HG03571 (cell line): ENCODE results near the gene PRSS3.
"Not testable (repeated sequence)": the region's sequence is repeated elsewhere in the genome, so short reads cannot be mapped to it uniquely, and the experiment has no call there.

ENCODE experiments used
- ATAC-seq: cut with Tn5 transposase; IDR thresholded peaks from one replicate; pipeline ENCODE4 v1.9.1; 2021; ENCODE audit not compliant: unreplicated experiment

The PRSS3 gene

DNA sequence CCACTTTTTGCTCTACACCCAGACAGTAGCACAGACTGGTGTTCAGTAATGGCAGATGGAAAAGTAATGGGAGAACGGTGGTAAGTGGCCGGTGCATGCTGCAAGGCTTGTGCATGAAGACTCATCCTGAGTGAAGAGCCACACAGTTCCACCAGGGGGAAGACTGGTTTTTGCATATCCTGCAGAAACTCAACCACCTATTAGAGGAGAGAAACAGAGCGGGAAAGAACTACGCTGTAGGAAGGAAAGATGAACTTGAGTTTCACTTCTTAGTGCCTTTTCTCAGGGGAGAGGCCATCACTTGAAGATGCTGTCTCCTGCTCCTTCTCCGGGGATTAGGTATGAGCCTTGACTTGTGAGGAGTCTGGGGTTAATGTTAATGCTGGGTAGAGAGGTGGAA is 9.4 kb upstream of the PRSS3 start:
- ATAC-seq, result no peak

DNA sequence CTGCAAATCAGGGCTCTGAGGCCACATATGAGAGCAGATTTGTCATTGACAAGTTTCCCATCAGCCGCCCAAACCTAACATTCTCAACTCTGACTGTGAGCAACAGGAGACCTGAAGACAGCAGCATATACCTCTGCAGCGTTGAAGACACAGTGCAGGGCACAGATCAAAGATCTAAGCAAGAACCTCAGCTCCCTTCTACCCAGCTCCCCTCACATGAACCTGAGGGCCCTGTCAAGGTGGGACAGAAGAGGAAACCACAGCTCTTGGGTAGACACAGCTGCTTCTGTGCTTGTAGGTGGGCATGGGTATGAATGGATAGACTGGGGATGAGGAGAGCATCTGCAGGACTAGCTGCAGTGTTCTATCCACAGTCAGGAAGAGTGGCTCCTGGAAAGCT is 8.7 kb upstream of the PRSS3 start:
- no peak for ATAC-seq

GRCh38 chr9:33787839-33788238 is 7.5 kb upstream of the PRSS3 start:
- ATAC-seq, result no peak

DNA sequence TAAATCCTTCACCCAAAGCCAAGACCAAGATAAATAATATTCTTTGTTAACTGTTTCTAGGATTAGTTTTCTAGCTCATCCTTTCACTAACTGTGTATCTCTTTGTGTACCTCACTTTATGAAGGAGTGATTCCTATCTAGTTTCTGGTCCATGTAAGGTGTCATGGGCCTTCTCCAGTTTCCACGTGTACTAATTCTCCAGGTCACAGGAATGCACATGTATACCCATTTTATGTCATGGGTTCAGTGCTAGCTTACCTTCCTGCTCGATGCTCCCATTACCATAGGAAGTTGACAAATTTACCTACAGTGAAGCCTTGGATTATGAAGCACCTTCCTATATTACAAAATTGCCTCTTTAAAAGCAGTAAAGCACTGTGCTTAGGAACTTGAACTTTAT is 5.9 kb upstream of the PRSS3 start:
- ATAC-seq, result not testable (repeated sequence)

GRCh38 chr9:33791117-33791516 is 4.2 kb upstream of the PRSS3 start:
- ATAC-seq, result no peak

- not testable (repeated sequence) for ATAC-seq
Measured at GRCh38 chr9:33793496-33793895, 1.9 kb upstream of the PRSS3 start.

DNA sequence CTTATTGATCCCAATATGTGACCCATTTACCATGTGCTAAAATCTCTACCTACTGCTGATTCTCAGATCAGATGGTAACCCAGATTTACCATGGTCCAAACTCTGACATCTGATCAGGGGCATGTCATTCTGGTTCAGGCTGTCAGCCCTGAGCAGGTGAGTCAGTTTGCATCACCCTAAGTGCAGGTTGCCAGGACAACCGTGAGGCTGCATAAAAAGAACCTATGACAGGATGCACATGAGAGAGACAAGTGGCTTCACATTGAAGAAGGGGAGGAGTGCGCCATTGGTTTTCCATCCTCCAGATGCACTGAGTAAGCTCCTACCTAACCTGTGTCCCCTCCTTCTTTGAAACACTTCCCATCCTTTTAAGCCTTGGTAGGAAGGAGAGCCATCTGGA is 801 bp upstream of the PRSS3 start:
- no peak for ATAC-seq

- ATAC-seq, result no peak
Measured at GRCh38 chr9:33795819-33796218, 458 bp downstream of the PRSS3 start.

- ATAC-seq, result not testable (repeated sequence)
Measured at GRCh38 chr9:33796679-33797078, 1.3 kb downstream of the PRSS3 start.

DNA sequence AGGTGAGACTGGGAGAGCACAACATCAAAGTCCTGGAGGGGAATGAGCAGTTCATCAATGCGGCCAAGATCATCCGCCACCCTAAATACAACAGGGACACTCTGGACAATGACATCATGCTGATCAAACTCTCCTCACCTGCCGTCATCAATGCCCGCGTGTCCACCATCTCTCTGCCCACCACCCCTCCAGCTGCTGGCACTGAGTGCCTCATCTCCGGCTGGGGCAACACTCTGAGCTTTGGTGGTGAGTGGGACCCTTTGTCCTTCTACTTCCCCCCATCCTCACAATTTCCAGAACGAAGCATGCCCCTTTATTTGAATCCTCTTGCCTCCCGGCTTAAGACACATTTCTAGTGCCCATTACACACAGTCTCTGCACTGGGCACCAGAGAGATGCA is 2.5 kb downstream of the PRSS3 start:
- no peak for ATAC-seq

DNA sequence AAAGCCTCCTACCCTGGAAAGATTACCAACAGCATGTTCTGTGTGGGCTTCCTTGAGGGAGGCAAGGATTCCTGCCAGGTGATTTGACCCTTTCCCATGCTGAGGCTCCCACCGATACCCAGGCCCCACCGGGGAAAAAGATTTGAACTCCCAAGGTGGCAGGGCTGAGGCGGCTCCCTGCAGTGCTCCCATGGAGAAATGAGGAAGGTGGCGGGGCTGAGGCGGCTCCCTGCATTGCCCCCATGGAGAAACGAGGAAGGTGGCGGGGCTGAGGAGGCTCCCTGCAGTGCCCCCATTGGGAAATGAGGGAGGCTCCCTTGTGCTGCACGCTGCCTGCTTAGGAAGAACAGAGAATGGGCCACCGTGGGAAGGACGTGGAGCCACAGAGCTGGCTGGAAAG is 3.2 kb downstream of the PRSS3 start:
- no peak for ATAC-seq

DNA sequence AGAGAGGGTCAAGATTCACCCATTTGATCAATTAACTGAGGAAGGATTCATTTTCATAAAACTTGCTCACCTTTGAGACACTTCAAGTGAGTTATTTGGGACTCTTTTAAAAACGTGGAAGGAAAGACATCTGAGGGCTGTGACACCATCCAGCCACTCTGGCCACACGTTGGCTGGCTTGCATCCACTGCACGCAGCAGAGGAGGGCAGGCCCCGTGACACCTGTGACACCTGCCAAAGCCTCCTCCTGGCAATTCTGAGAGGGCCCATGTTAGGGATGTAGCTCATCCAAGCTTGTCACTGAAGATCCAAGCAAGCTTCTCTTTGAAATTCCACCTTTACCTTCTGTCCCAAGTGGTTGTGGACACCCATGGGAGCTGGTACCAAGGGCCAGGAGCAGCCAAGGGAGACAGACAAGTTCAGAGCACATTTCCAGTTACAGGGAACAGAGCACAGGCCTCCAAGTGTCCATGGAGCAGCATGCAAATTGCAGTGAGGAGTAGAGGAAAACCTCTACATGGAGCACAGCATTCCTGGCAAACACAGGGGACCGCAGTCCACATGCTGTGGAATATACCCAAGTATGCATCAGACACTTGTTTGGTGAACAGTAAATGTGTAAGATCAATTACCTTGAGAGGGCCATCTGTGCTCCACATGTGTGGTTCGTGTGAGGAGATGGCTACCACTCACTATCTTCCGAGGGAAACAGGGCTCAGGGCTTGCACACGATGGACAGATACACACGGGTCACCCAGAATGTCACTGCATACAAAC is 4.8 kb downstream of the PRSS3 start:
- no peak for ATAC-seq

DNA sequence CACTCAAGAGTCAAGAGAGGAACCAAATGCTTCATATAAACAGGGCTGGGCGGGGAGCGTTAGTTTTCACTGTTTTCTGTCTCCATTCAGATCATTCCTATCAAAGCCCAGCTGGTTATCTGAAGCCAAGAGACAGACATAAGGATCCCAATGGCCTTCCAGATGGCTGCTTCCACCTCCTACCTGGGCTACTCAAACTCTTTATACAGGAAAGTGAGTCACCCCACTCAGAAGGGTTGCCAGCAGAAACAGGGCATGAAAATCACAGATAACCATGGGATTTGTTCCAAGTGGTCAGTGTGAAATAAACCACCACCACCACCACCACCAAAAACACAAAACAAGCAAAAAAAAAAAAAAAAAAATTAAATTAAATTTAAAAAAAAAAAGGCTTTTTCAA is 5.5 kb downstream of the PRSS3 start:
- ATAC-seq, result no peak

GRCh38 chr9:33801943-33802500 is 6.7 kb downstream of the PRSS3 start:
- not testable (repeated sequence) for ATAC-seq

DNA sequence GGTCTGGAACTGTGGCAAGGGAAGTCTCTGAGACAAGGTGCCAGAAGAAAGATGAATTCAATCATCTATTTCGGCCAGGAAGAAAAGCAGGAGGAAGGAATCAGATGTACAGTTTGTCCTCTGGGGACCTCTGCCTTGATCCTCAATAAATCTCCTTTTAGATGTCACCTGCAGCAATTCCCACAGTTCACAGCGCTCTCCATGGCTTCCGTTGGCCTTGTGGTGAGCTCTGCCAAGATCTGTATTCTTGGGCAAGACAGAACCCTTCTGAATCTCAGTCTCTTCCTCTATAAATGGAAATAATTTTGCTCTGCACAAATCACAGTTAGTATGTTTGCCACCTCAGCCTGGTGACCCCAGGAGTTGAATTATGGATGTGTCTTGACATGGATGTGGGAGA is 8.8 kb downstream of the PRSS3 start:
- ATAC-seq, result not testable (repeated sequence)

DNA sequence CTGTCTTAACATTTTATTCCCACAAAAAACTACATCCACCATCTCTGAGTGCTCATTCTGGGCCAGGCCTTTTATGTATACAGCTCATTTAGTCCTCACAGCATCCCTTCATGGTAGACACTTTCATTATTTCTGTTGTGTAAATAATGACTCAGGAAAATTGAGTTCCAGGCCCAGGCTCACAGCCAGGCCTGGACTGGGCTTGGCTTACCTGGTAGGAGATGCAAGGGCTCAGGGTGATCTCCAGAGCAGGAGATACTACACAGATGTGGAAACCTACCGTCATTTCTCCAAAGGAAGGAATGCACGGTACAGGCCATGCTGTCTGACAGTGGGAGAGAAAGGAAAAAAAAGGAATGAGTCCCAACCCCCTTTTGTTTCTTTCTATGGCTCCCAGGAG is 11.8 kb downstream of the PRSS3 start:
- not testable (repeated sequence) for ATAC-seq

- not testable (repeated sequence) for ATAC-seq
Measured at GRCh38 chr9:33808979-33809322, 13.6 kb downstream of the PRSS3 start.

DNA sequence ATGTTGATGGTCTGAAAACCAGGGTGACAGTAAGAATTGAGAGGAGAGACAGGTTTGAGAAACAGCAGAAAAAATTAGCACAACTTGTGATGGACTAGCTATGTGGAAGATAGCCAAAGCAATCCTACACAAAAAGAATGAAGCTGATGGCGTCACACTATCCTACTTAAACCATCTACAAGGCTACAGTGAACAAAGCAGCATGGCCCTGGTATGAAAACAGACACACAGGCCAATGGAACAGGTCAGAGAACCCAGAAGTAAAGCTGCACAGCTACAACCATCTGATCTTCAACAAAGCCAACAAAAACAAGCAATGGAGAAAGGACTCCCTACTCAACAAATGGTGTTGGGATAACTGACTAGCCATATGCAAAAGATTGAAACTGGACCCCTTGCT is 14.1 kb downstream of the PRSS3 start:
- ATAC-seq, result no peak

DNA sequence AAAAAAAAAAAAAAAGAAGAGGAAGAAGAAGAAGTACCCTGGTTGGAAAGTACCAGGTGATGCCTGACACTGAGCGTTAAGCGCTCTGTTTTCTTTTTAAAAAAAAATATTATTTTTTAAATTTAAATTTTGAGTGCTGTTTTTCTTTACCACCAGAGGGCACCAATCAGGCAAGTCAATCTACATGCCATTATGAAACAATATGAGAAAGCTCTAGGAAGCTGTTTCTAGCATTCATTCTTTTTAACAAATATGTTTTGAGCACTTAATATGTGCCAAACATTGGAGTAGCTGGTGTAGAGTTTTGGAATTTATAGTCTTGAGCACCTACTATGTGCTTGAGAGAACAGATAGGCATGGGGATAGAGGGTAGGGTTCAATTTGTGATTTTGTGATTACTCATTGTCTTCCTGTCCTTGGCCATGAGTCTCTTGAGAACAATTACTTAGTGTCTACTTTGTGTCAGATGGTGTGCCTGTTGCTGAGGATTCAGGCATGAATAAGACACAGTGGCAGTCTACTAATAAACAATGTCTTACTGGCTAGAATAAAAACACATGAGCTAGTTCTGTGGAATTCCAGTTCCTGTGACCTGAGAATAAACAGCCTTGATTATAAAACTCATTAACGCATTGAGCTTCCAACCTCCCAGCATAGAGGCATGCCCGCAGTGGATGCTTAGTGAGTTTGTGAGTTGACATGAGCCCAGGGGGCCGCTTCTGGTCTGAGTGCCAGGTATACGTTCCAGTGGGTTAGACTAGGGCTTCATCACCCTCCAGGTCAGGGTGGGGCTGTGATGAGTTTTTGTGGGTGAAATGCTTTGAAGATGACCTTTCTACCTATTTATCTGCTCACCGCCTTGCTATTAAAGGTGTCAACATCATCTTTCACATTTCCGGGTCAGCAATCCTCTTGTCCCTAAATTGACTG is 18.6 kb downstream of the PRSS3 start:
- no peak for ATAC-seq

DNA sequence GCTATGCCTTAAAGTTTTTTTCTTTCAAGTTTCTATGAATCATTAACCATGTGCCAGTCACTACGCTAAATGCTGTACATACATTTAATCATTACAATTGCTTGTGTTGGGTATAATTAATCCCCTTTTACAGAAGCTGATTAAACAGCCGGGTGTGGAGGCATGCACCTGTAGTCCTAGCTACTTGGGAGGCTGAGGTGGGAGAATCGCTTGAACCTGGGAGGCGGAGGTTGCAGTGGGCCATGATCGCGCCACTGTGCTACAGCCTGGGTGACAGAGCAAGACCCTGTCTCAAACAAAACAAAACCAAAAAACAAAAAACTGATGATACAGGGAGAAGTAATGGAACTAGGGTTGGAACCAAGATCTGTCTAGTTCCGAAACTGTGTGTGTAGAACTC is 20.4 kb downstream of the PRSS3 start:
- ATAC-seq, result no peak

DNA sequence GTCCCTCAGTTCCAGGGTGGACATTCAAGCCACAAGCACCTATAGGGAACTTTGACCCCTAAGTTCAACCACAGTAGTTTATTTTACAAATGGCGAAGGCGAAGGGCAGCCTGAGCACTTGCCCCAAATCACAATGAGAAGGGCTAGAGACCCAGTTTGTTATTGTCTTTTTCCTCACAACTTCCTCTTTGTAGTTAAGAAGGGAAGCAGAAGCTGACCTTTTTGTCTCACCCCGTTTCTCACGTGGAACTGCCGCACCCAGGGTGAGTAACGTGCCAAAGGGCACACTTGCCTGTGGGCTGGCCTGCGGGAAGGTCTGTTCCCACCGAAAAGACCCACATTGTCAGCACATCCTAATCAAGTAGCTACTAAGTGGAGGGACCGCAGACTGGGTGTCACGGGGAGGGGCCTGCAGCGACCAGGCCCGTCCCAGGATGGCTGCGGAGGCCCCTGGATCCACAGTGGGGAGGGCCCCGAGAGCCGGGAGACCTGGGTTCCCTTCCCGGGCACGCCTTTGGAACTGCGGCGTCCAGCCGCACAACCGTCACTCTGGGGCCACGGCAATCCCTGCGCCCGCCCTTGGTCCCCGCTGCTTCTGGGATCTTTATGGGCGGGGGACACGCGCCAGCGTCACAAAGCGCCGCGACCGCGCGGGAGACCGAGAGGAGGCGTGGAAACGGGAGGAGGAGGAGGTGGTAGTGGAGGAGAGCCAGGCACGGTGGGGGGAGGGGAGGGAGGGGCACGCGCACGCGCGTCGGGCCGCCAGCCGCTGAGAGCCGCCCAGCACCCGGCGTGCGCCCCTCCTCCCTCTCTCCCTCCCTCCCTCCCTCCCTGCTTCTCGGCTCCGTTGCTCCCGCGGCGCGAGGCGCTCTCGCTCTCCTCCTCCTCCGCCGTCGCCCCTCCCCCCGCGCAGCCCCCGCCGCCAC is 21.2 kb downstream of the PRSS3 start, which contains the start of gene UBE2R2:
Gene UBE2R2, plus strand, starts transcription at position 834 of the 926 bp plus-strand sequence. CDS start 598 bp downstream, outside the sequence.
- peak; percentile 48 for ATAC-seq
